Naive thymus-derived CD4-positive, alpha-beta T cell (primary cell): ENCODE measurements around the gene OR2B2. TPM values are rescaled to one million over a fixed set of nuclear protein-coding genes. Genes with fewer than 3 reads are reported as not detected.
A peak's percentile ranks its signal among the peaks of the same experiment; 100 is the strongest.

Experiments
- ATAC-seq: fragments of 150-1000 bp; cut with Tn5 transposase; 2 replicates; pipeline ENCODE4 v1.10.0; 2021; ENCODE audit warnings: mild to moderate bottlenecking, moderate library complexity
- CTCF ChIA-PET: fragments of 350-600 bp; sonication (Branson Sonifier 250); formaldehyde crosslinking; loops from one replicate; lab custom pipeline; 2021; ENCODE audit warnings: antibody characterized with exemption; lab: Charles Lee
- POLR2A ChIA-PET: fragments of 350-600 bp; sonication (Branson Sonifier 250); formaldehyde crosslinking; loops from one replicate; lab custom pipeline; 2021; ENCODE audit warnings: antibody characterized with exemption, inconsistent platforms; lab: Charles Lee
- DNase-seq, 9 donors: peaks; one replicate each; pipeline versions ENCODE4 v3.0.0 to v3.0.0-alpha.2; 2020 to 2022; ENCODE audit warnings: mixed read lengths in 1 of 9
- H3K27ac ChIP-seq: one replicate; pipeline ENCODE4 v1.7.0; 2013; ENCODE audit warnings: mild to moderate bottlenecking, low read depth, low read length, moderate library complexity
- H3K27me3 ChIP-seq, 2 donors: one replicate each; pipeline ENCODE4 v1.7.0; 2013; ENCODE audit warnings: low read length in 2 of 2, mild to moderate bottlenecking in 2 of 2, moderate library complexity in 2 of 2; ENCODE audit not compliant: control insufficient read depth in 2 of 2, insufficient read depth in 2 of 2
- H3K36me3 ChIP-seq, 3 experiments: 1 replicate in 2 of 3; 2 replicates in 1 of 3; pipeline ENCODE4 v1.7.0; 2013; ENCODE audit warnings: low read length in 3 of 3, mild to moderate bottlenecking in 3 of 3, moderate library complexity in 1 of 3; ENCODE audit not compliant: insufficient read depth in 3 of 3, control insufficient read depth in 2 of 3
- H3K4me1 ChIP-seq, 2 donors: one replicate each; pipeline ENCODE4 v1.7.0; 2013; ENCODE audit warnings: low read length in 2 of 2, mild to moderate bottlenecking in 2 of 2, moderate library complexity in 1 of 2; ENCODE audit not compliant: control insufficient read depth in 2 of 2, insufficient read depth in 2 of 2
- H3K4me3 ChIP-seq: 2 replicates; pipeline ENCODE4 v1.7.0; 2013; ENCODE audit warnings: mild to moderate bottlenecking, low read length
- H3K9me3 ChIP-seq, 3 experiments: 1 replicate in 2 of 3; 2 replicates in 1 of 3; pipeline ENCODE4 v1.7.0; 2013; ENCODE audit warnings: low read length in 3 of 3; ENCODE audit not compliant: control insufficient read depth in 2 of 3
- H3K27ac Mint-ChIP-seq, 9 donors: one replicate each; pipeline ENCODE4 v1.8.0; 2020 to 2022; ENCODE audit warnings: mixed read lengths in 9 of 9, mild to moderate bottlenecking in 8 of 9, moderate library complexity in 5 of 9, inconsistent platforms in 2 of 9
- H3K27me3 Mint-ChIP-seq, 5 donors: one replicate each; pipeline ENCODE4 v1.8.0; 2021 to 2022; ENCODE audit warnings: mixed read lengths in 5 of 5, mild to moderate bottlenecking in 1 of 5
- H3K36me3 Mint-ChIP-seq, 5 donors: one replicate each; pipeline ENCODE4 v1.8.0; 2020 to 2022; ENCODE audit warnings: mixed read lengths in 5 of 5, mild to moderate bottlenecking in 3 of 5, inconsistent platforms in 1 of 5
- H3K4me1 Mint-ChIP-seq, 7 donors: one replicate each; pipeline ENCODE4 v1.8.0; 2020 to 2022; ENCODE audit warnings: mixed read lengths in 7 of 7, mild to moderate bottlenecking in 3 of 7, inconsistent platforms in 1 of 7
- H3K4me3 Mint-ChIP-seq, 10 donors: one replicate each; pipeline ENCODE4 v1.8.0; 2020 to 2022; ENCODE audit warnings: mild to moderate bottlenecking in 10 of 10, mixed read lengths in 10 of 10, moderate library complexity in 6 of 10, inconsistent platforms in 2 of 10
- H3K9me3 Mint-ChIP-seq, 11 donors: one replicate each; pipeline ENCODE4 v1.8.0; 2020 to 2022; ENCODE audit warnings: mixed read lengths in 11 of 11, mild to moderate bottlenecking in 4 of 11, inconsistent platforms in 1 of 11, moderate library complexity in 1 of 11
- intact Hi-C, 2 donors: fragments of 100-400 bp; cut with micrococcal nuclease; formaldehyde crosslinking; loops; one replicate each; pipeline ENCODE4 v1.15.1; 2023
- polyA plus RNA-seq, 2 donors: library from polyadenylated mRNA; unstranded; fragments of 300-500 nt; fragmentation: Illumina TruSeq; gene quantifications; one replicate each; pipeline ENCODE4 v1.2.3, GENCODE V29; 2021
- total RNA-seq, 6 experiments: library from RNA in 5 of 6; stranded (reverse) in 5 of 6; gene quantifications; 1 replicate in 5 of 6; 2 replicates in 1 of 6; pipeline ENCODE4 v1.2.3 and lab custom pipeline; 2021 to 2026

The OR2B2 gene
- total and polyA plus RNA-seq, 7 experiments from 2014 or later, result not detected

GRCh38 chr6:27891320-27891875 lies 20.8 kb downstream of the OR2B2 start:
- no peak for ATAC-seq
- CTCF ChIA-PET, result interaction anchor here (1.1 kb wide), 1 partner anchor 21 kb away, joined by 5 read pairs; no protein-coding TSS in a partner anchor
- Histone ChIP-seq H3K36me3 (no peaks in the 10 kb centered on the region), H3K9me3 (no peaks in the 10 kb centered on the region), H3K27ac (no peak overlapping the region), H3K27me3 (no peaks in the 10 kb centered on the region), H3K4me3 (peak overlapping the region; percentile 59), H3K4me1 (peaks cover 4 to 20% of the 10 kb centered on the region in 2 donors)
- intact Hi-C loops, result loop anchor here (2.0 to 10.0 kb wide), 9 partner anchors 976 to 1859 kb away; a partner anchor contains a TSS
- peaks cover 0 to 9% (median 5%) of the 10 kb centered on the region in 11 donors for H3K9me3 Mint-ChIP-seq
- POLR2A ChIA-PET, result interaction anchor here (0.7 to 10.6 kb wide), 12 partner anchors 13 to 1768 kb away, joined by 3 to 389 read pairs (median 6); a partner anchor contains a TSS
- peak overlapping the region in 5 of 9 donors; percentile 38 to 79 (median 72) for H3K27ac Mint-ChIP-seq
- H3K4me1 Mint-ChIP-seq, result peaks cover 9 to 56% (median 30%) of the 10 kb centered on the region in 7 donors
- peaks cover 0 to 1% (median 0%) of the 10 kb centered on the region in 5 donors for H3K36me3 Mint-ChIP-seq
- H3K4me3 Mint-ChIP-seq, result peak overlapping the region in 3 of 10 donors; percentile 55 to 73 (median 73)
- H3K27me3 Mint-ChIP-seq, result peaks cover 0 to 8% (median 0%) of the 10 kb centered on the region in 5 donors
- DNase-seq, result no peak

- Mint-ChIP-seq H3K27ac (peak overlapping the region in 8 of 9 donors; percentile 52 to 79 (median 70)), H3K36me3 (peaks cover 0 to 1% (median 0%) of the 10 kb centered on the region in 5 donors), H3K4me1 (peaks cover 9 to 52% (median 30%) of the 10 kb centered on the region in 7 donors), H3K9me3 (peaks cover 0 to 9% (median 5%) of the 10 kb centered on the region in 11 donors), H3K27me3 (peaks cover 0 to 8% (median 0%) of the 10 kb centered on the region in 5 donors), H3K4me3 (peak overlapping the region in 6 of 10 donors; percentile 66 to 81 (median 73))
- peak overlapping the region; percentile 59 for H3K4me3 ChIP-seq
- H3K36me3 ChIP-seq, result no peaks in the 10 kb centered on the region
- ChIA-PET CTCF (interaction anchor here (0.6 to 1.4 kb wide), 12 partner anchors 16 to 1080 kb away, joined by 3 to 11 read pairs (median 5); a partner anchor contains a TSS), POLR2A (interaction anchor here (0.5 to 10.6 kb wide), 44 partner anchors 9 to 1929 kb away, joined by 3 to 389 read pairs (median 4); partner anchors contain the start of genes GPX5 and ZNF184)
- DNase-seq, result peak; percentile 49 to 88 (median 80)
- H3K4me1 ChIP-seq, result peaks cover 4 to 20% of the 10 kb centered on the region in 2 donors
- ATAC-seq, result peak; percentile 56
- no peaks in the 10 kb centered on the region for H3K9me3 ChIP-seq
- no peaks in the 10 kb centered on the region for H3K27me3 ChIP-seq
- H3K27ac ChIP-seq, result peak overlapping the region; percentile 16
- intact Hi-C loops, result loop anchor here (1.0 to 10.0 kb wide), 11 partner anchors 17 to 1858 kb away; a partner anchor contains a TSS
Measured at GRCh38 chr6:27890445-27891319, 21.5 kb downstream of the OR2B2 start.

GRCh38 chr6:27889628-27890444 lies 22.4 kb downstream of the OR2B2 start:
- Histone ChIP-seq H3K9me3 (no peaks in the 10 kb centered on the region), H3K36me3 (no peaks in the 10 kb centered on the region), H3K27me3 (no peaks in the 10 kb centered on the region), H3K4me1 (peaks cover 4 to 20% of the 10 kb centered on the region in 2 donors), H3K4me3 (peak overlapping the region; percentile 59), H3K27ac (peak overlapping the region; percentile 16)
- Mint-ChIP-seq H3K4me1 (peaks cover 9 to 52% (median 30%) of the 10 kb centered on the region in 7 donors), H3K27ac (peak overlapping the region in 7 of 9 donors; percentile 51 to 79 (median 69)), H3K27me3 (peaks cover 0 to 8% (median 0%) of the 10 kb centered on the region in 5 donors), H3K36me3 (peaks cover 0 to 1% (median 0%) of the 10 kb centered on the region in 5 donors), H3K9me3 (peaks cover 0 to 9% (median 5%) of the 10 kb centered on the region in 11 donors), H3K4me3 (peak overlapping the region in 6 of 10 donors; percentile 66 to 81 (median 73))
- no peak for ATAC-seq
- no peak for DNase-seq
- CTCF ChIA-PET, result interaction anchor here (0.6 to 1.4 kb wide), 9 partner anchors 16 to 1080 kb away, joined by 3 to 11 read pairs (median 5); a partner anchor contains a TSS
- POLR2A ChIA-PET, result interaction anchor here (0.5 to 10.6 kb wide), 43 partner anchors 8 to 1928 kb away, joined by 3 to 389 read pairs (median 4); partner anchors contain the start of gene ZNF184
- intact Hi-C loops, result loop anchor here (1.0 to 10.0 kb wide), 11 partner anchors 17 to 1858 kb away; a partner anchor contains a TSS

- Histone ChIP-seq H3K4me3 (no peak overlapping the region), H3K36me3 (no peaks in the 10 kb centered on the region), H3K27me3 (no peaks in the 10 kb centered on the region), H3K4me1 (peaks cover 4 to 20% of the 10 kb centered on the region in 2 donors), H3K27ac (no peak overlapping the region), H3K9me3 (no peaks in the 10 kb centered on the region)
- Mint-ChIP-seq H3K27ac (peak overlapping the region in 2 of 9 donors; percentile 6 to 50), H3K36me3 (peaks cover 0 to 1% (median 0%) of the 10 kb centered on the region in 5 donors), H3K27me3 (peaks cover 0 to 8% (median 0%) of the 10 kb centered on the region in 5 donors), H3K4me1 (peaks cover 9 to 52% (median 30%) of the 10 kb centered on the region in 7 donors), H3K9me3 (peaks cover 0 to 9% (median 5%) of the 10 kb centered on the region in 11 donors), H3K4me3 (peak overlapping the region in 3 of 10 donors; percentile 16 to 81 (median 29))
- ChIA-PET CTCF (interaction anchor here (0.8 to 0.9 kb wide), 2 partner anchors 67 to 93 kb away, joined by 3 read pairs; no protein-coding TSS in a partner anchor), POLR2A (interaction anchor here (0.6 to 10.6 kb wide), 11 partner anchors 9 to 1766 kb away, joined by 3 to 389 read pairs (median 7); a partner anchor contains a TSS)
- ATAC-seq, result no peak
- no peak for DNase-seq
- intact Hi-C loops, result no loop called here
Measured at GRCh38 chr6:27889275-27889627, 22.9 kb downstream of the OR2B2 start.

GRCh38 chr6:27888566-27888965 lies 23.6 kb downstream of the OR2B2 start:
- Mint-ChIP-seq H3K27ac (peak overlapping the region in 1 of 9 donors; percentile 81), H3K27me3 (peaks cover 0 to 8% (median 0%) of the 10 kb centered on the region in 5 donors), H3K4me1 (peaks cover 9 to 51% (median 30%) of the 10 kb centered on the region in 7 donors), H3K36me3 (peaks cover 0 to 1% (median 0%) of the 10 kb centered on the region in 5 donors), H3K4me3 (peak overlapping the region in 1 of 10 donors; percentile 35), H3K9me3 (peaks cover 0 to 9% (median 5%) of the 10 kb centered on the region in 11 donors)
- Histone ChIP-seq H3K4me3 (no peak overlapping the region), H3K27ac (no peak overlapping the region), H3K36me3 (no peaks in the 10 kb centered on the region), H3K9me3 (no peaks in the 10 kb centered on the region), H3K4me1 (peaks cover 4 to 20% of the 10 kb centered on the region in 2 donors), H3K27me3 (no peaks in the 10 kb centered on the region)
- intact Hi-C loops, result no loop called here
- CTCF ChIA-PET, result interaction anchor here (0.8 to 0.9 kb wide), 2 partner anchors 67 to 93 kb away, joined by 3 read pairs; no protein-coding TSS in a partner anchor
- DNase-seq, result no peak
- ATAC-seq, result no peak
- POLR2A ChIA-PET, result interaction anchor here (0.6 to 10.6 kb wide), 9 partner anchors 13 to 729 kb away, joined by 3 to 389 read pairs (median 5); a partner anchor contains a TSS
